NCI-H2081 treated with DMSO at 0.1 percent for 48 hours (cell line): ENCODE results near the gene TSFM.
A peak's percentile ranks its signal among the peaks of the same experiment; 100 is the strongest.

Experiments
- DNase-seq: peaks from one replicate; lab custom pipeline; 2025; lab: John Stamatoyannopoulos, UW

TSFM gene

GRCh38 chr12:57746025-57746424 is 36.6 kb upstream of the TSFM start:
- no peak for DNase-seq

- no peak for DNase-seq
These were observed 33.5 kb upstream of the TSFM start for GRCh38 chr12:57749061-57749460.

GRCh38 chr12:57750561-57751431 is 31.8 kb upstream of the TSFM start:
- no peak for DNase-seq

GRCh38 chr12:57751432-57751787 is 31.2 kb upstream of the TSFM start:
- DNase-seq = no peak

- peak; percentile 97 for DNase-seq
These were observed 30.6 kb upstream of the TSFM start, which contains the start of gene CDK4 for GRCh38 chr12:57751788-57752667. TSS of gene CDK4 (minus strand) at chr12:57752310. CDS start at chr12:57751717, 593 bp downstream.

GRCh38 chr12:57752668-57753000 is 30.0 kb upstream of the TSFM start:
- DNase-seq = no peak

- no peak for DNase-seq
These were observed 28.7 kb upstream of the TSFM start for GRCh38 chr12:57753756-57754337.

- DNase-seq = peak; percentile 29
These were observed 28.0 kb upstream of the TSFM start, which contains the start of gene MARCHF9 for GRCh38 chr12:57754411-57755193. TSS of gene MARCHF9 (plus strand) at chr12:57755103. CDS start at chr12:57755529, 426 bp downstream.

- no peak for DNase-seq
These were observed 27.5 kb upstream of the TSFM start for GRCh38 chr12:57755194-57755453.

GRCh38 chr12:57755454-57756372 is 26.9 kb upstream of the TSFM start:
- no peak for DNase-seq

- no peak for DNase-seq
These were observed 25.9 kb upstream of the TSFM start for GRCh38 chr12:57756406-57757341.

GRCh38 chr12:57757771-57758170 is 24.8 kb upstream of the TSFM start:
- no peak for DNase-seq

GRCh38 chr12:57758552-57759359 is 23.8 kb upstream of the TSFM start:
- no peak for DNase-seq

GRCh38 chr12:57759360-57759980 is 23.1 kb upstream of the TSFM start:
- DNase-seq = no peak

GRCh38 chr12:57760347-57760982 is 22.1 kb upstream of the TSFM start:
- no peak for DNase-seq

GRCh38 chr12:57761391-57761998 is 21.1 kb upstream of the TSFM start:
- no peak for DNase-seq

- DNase-seq = no peak
These were observed 20.1 kb upstream of the TSFM start for GRCh38 chr12:57762463-57762862.
